Panc1 (cell line): ENCODE results near the gene COMMD4.

ENCODE experiments used
- CTCF ChIP-seq: fragments of 450-650 bp; IDR thresholded peaks from 2 replicates; pipeline ENCODE4 v1.5.1; 2017; ENCODE audit warnings: mild to moderate bottlenecking
- POLR2AphosphoS5 ChIP-seq: IDR thresholded peaks from 2 replicates; pipeline ENCODE4 v1.6.1; 2012; ENCODE audit warnings: mild to moderate bottlenecking, low read depth, low read length, moderate library complexity
- REST ChIP-seq, 2 experiments: IDR thresholded peaks; 2 replicates each; pipeline ENCODE4 v1.6.1; 2011 to 2012; ENCODE audit warnings: low read depth in 2 of 2, control low read depth in 1 of 2, low read length in 1 of 2, mild to moderate bottlenecking in 1 of 2, moderate library complexity in 1 of 2; ENCODE audit not compliant: insufficient read depth in 1 of 2
- SIN3A ChIP-seq: IDR thresholded peaks from 2 replicates; pipeline ENCODE4 v1.6.1; 2012; ENCODE audit warnings: low read depth, mild to moderate bottlenecking, low read length, moderate library complexity, borderline replicate concordance; ENCODE audit not compliant: insufficient read depth
- TCF7L2 ChIP-seq: IDR thresholded peaks from 2 replicates; pipeline ENCODE4 v1.6.1; 2011; ENCODE audit warnings: mild to moderate bottlenecking, low read depth, low read length, inconsistent platforms

- no peak for TF ChIP-seq CTCF
- no peak for TF ChIP-seq SIN3A
- TF ChIP-seq POLR2AphosphoS5 = no peak
- TF ChIP-seq TCF7L2 = no peak
- TF ChIP-seq REST (IDR thresholded peaks at IDR 0.05; ENCODE audit: insufficient read depth in 1 of 2, low read depth in 2 of 2, low read length in 1 of 2) = no peak
Measured at GRCh38 chr15:75328493-75329314, 7.2 kb upstream of the COMMD4 start.
